Body of pancreas (tissue), 4 donors: ENCODE measurements around the gene MGAT5.

Source experiments
- CTCF ChIP-seq, 7 experiments: fragments of 450-650 bp in 4 of 7; fragments of 200-600 bp in 3 of 7; sonication (generic) in 3 of 7; IDR thresholded peaks; one replicate each; pipeline ENCODE4 v1.5.1; 2016 to 2019; ENCODE audit warnings: antibody characterized with exemption in 7 of 7
- POLR2A ChIP-seq, 3 donors: fragments of 450-650 bp; IDR thresholded peaks; one replicate each; pipeline ENCODE4 v1.6.1; 2016; ENCODE audit warnings: antibody characterized with exemption in 3 of 3, mild to moderate bottlenecking in 2 of 3

- TF ChIP-seq CTCF (IDR thresholded peaks at IDR 0.05) (no peak), POLR2A (IDR thresholded peaks at IDR 0.05) (no peak)
Measured at GRCh38 chr2:134276381-134277172, 22.7 kb downstream of the MGAT5 start.
